Chondrocyte (in vitro differentiated cells): Measurements from ENCODE around the gene ABCD2. TPM values are rescaled to one million over a fixed set of nuclear protein-coding genes. Genes with fewer than 3 reads are reported as not detected.

Source experiments
- DNase-seq: peaks from one replicate; pipeline ENCODE4 v3.0.0; 2021; ENCODE audit warnings: mixed read lengths, low spot score
- H3K27ac Mint-ChIP-seq: one replicate; pipeline ENCODE4 v1.8.0; 2021; ENCODE audit warnings: mild to moderate bottlenecking, moderate library complexity, mixed read lengths; ENCODE audit not compliant: unreplicated experiment
- H3K27me3 Mint-ChIP-seq: 2 replicates; pipeline ENCODE4 v1.8.0; 2021; ENCODE audit warnings: low read depth, mixed read lengths
- H3K36me3 Mint-ChIP-seq: 2 replicates; pipeline ENCODE4 v1.8.0; 2021; ENCODE audit warnings: low read depth, mixed read lengths
- H3K4me1 Mint-ChIP-seq: 2 replicates; pipeline ENCODE4 v1.8.0; 2021; ENCODE audit warnings: low read depth, mild to moderate bottlenecking, mixed read lengths
- H3K4me3 Mint-ChIP-seq: one replicate; pipeline ENCODE4 v1.8.0; 2021; ENCODE audit warnings: mild to moderate bottlenecking, moderate library complexity, mixed read lengths; ENCODE audit not compliant: unreplicated experiment
- H3K9me3 Mint-ChIP-seq: 2 replicates; pipeline ENCODE4 v1.8.0; 2021; ENCODE audit warnings: low read depth, mixed read lengths
- total RNA-seq: library from RNA; stranded (reverse); gene quantifications from 3 replicates; pipeline ENCODE4 v1.2.1, GENCODE V29; 2021
- TF ChIP-seq, protein P1 (sequence below): fragments of 200-600 bp; sonication (generic); IDR thresholded peaks from 2 replicates; pipeline ENCODE4 v1.5.0; 2021; ENCODE audit warnings: antibody characterized with exemption, mild to moderate bottlenecking, moderate library complexity

The ABCD2 gene
- total RNA-seq, 1 donor from 2014 or later, result 0.07 TPM

DNA sequence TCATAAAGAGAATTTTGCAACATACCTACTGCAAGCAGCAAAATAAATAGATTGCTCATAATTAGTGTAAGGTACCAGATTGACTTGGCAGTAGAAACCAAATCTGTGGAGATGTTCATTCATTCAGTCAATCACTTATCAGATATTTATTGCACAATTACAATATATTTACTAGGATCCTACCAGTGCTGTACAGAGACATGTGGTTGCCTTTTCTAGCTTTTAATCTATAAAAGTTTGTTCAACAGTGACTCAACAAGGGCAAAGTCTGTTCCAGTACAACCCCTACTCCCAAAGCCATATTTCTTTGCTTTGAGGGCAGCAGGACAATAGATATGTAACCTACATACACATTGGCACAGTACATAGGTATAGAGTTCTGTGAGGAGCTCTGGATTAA lies 27.3 kb downstream of the ABCD2 start:
- no peak overlapping the region for H3K27ac Mint-ChIP-seq
- TF ChIP-seq, protein P1, sequence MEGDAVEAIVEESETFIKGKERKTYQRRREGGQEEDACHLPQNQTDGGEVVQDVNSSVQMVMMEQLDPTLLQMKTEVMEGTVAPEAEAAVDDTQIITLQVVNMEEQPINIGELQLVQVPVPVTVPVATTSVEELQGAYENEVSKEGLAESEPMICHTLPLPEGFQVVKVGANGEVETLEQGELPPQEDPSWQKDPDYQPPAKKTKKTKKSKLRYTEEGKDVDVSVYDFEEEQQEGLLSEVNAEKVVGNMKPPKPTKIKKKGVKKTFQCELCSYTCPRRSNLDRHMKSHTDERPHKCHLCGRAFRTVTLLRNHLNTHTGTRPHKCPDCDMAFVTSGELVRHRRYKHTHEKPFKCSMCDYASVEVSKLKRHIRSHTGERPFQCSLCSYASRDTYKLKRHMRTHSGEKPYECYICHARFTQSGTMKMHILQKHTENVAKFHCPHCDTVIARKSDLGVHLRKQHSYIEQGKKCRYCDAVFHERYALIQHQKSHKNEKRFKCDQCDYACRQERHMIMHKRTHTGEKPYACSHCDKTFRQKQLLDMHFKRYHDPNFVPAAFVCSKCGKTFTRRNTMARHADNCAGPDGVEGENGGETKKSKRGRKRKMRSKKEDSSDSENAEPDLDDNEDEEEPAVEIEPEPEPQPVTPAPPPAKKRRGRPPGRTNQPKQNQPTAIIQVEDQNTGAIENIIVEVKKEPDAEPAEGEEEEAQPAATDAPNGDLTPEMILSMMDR, result no peak
- H3K36me3 Mint-ChIP-seq, result no peaks in the 10 kb centered on the region

DNA sequence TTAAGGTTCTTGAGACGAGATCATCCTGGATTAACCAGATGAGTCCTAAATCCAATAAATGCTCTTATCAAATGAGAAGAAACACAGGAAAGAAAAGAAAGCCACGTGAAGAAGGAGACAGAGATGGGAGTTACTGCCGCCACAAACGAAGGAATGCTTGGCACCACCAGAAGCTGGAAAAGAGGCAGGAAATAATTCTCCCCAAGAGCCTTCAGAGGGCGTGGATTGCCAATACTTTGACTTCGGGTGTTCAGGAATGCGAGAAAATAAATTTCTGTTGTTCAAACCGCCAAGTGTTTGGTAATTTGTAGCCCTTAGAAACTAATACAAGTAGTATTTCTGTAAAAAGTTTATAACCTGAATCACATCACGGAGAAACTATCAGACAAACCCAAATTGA lies 31.3 kb downstream of the ABCD2 start:
- no peaks in the 10 kb centered on the region for H3K36me3 Mint-ChIP-seq
- H3K4me1 Mint-ChIP-seq, result peaks cover 14% of the 10 kb centered on the region
- no peak overlapping the region for H3K27ac Mint-ChIP-seq
- no peak overlapping the region for H3K4me3 Mint-ChIP-seq
- H3K27me3 Mint-ChIP-seq, result peaks cover 8% of the 10 kb centered on the region
- no peak for DNase-seq
- TF ChIP-seq, protein P1, result no peak
- peaks cover 3% of the 10 kb centered on the region for H3K9me3 Mint-ChIP-seq

More for the DNA sequence above, 27.3 kb downstream of the ABCD2 start:
- peaks cover 13% of the 10 kb centered on the region for H3K4me1 Mint-ChIP-seq
- H3K4me3 Mint-ChIP-seq, result no peak overlapping the region
- H3K27me3 Mint-ChIP-seq, result peaks cover 2% of the 10 kb centered on the region
- no peak for DNase-seq
- no peaks in the 10 kb centered on the region for H3K9me3 Mint-ChIP-seq

DNA sequence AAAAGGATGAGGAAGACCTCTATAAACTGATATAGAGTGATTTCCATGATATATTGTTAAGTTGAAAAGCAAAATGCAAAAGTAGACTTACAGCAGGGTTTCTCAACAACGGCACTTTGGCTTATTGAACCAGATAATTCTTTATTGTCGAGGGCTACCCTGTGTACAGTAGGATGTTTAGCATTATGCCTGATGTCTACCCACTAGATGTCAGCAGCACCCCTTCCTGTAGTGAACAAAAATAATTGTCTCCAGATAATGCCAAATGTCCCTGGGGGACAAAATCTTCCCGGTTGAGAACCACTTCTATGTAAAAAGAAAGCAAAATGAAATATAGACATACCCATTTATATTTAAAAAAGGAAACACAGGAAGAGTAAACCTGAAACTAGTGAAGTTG lies 32.4 kb downstream of the ABCD2 start:
- H3K27ac Mint-ChIP-seq, result no peak overlapping the region
- H3K9me3 Mint-ChIP-seq, result peaks cover 3% of the 10 kb centered on the region
- H3K4me3 Mint-ChIP-seq, result no peak overlapping the region
- H3K27me3 Mint-ChIP-seq, result peaks cover 8% of the 10 kb centered on the region
- DNase-seq, result no peak
- H3K36me3 Mint-ChIP-seq, result no peaks in the 10 kb centered on the region
- peaks cover 13% of the 10 kb centered on the region for H3K4me1 Mint-ChIP-seq
- TF ChIP-seq, protein P1, result peak; percentile 64

DNA sequence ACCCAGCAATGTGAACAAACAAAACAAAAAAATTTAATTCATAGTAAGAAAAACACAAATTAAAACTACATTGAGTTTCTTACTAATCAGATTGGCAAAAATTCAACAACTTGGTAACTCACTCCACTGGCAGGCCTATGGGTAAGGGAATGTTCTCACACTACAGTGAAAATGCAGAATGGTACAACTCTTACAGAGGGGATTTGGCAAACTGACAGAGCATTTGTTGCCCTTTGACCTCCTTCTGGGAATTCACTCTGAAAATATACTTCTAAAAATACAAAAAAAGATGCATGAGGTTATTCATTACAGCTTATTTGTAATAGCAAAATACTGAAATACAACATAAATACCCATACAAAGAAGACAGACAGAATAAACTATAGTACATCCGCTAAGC lies 32.8 kb downstream of the ABCD2 start:
- H3K9me3 Mint-ChIP-seq, result peaks cover 3% of the 10 kb centered on the region
- H3K4me3 Mint-ChIP-seq, result no peak overlapping the region
- TF ChIP-seq, protein P1, result no peak
- H3K36me3 Mint-ChIP-seq, result no peaks in the 10 kb centered on the region
- peaks cover 10% of the 10 kb centered on the region for H3K4me1 Mint-ChIP-seq
- DNase-seq, result no peak
- peaks cover 8% of the 10 kb centered on the region for H3K27me3 Mint-ChIP-seq
- no peak overlapping the region for H3K27ac Mint-ChIP-seq

DNA sequence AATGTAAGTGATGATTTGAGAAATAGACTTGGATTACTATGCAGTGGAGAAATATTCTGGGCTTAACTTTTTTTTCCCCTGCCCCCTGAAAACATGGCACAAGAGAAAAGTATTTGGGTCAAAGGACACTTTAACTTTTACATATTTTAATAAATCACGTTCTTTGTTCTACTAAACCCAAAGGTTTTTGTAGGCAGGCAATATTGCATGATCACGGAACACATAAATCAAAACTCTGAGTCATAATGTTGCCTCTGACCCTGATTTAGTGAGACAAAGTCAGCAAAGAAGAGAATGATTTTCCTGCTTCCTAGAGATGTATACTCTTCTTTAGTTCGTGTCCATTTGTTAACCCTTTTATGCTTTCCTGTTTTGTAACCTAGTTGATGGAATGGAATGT lies 38.0 kb downstream of the ABCD2 start:
- peaks cover 5% of the 10 kb centered on the region for H3K4me1 Mint-ChIP-seq
- no peak overlapping the region for H3K27ac Mint-ChIP-seq
- DNase-seq, result no peak
- H3K9me3 Mint-ChIP-seq, result peaks cover 3% of the 10 kb centered on the region
- no peak overlapping the region for H3K4me3 Mint-ChIP-seq
- H3K36me3 Mint-ChIP-seq, result no peaks in the 10 kb centered on the region
- TF ChIP-seq, protein P1, result no peak
- peaks cover 6% of the 10 kb centered on the region for H3K27me3 Mint-ChIP-seq
